SKM-1 (cell line): ENCODE data around the gene CLCN5.

Experiments used
- DNase-seq: peaks from one replicate; lab custom pipeline; 2025; ENCODE audit not compliant: unreplicated experiment; lab: John Stamatoyannopoulos, UW

Gene CLCN5

GRCh38 chrX:50075630-50076339, 153.4 kb downstream of the CLCN5 start:
- DNase-seq: no peak

- no peak for DNase-seq
These were observed 159.0 kb downstream of the CLCN5 start for GRCh38 chrX:50081282-50081889.

- no peak for DNase-seq
These were observed 160.3 kb downstream of the CLCN5 start for GRCh38 chrX:50082741-50083140.

- DNase-seq: no peak
These were observed 166.2 kb downstream of the CLCN5 start for GRCh38 chrX:50088645-50089044.

- DNase-seq: no peak
These were observed 171.2 kb downstream of the CLCN5 start for GRCh38 chrX:50093625-50094024.

- DNase-seq: no peak
These were observed 174.7 kb downstream of the CLCN5 start for GRCh38 chrX:50097071-50097470.

GRCh38 chrX:50098241-50098640, 175.8 kb downstream of the CLCN5 start:
- no peak for DNase-seq

GRCh38 chrX:50098749-50099148, 176.4 kb downstream of the CLCN5 start:
- DNase-seq: no peak

GRCh38 chrX:50099331-50099730, 176.9 kb downstream of the CLCN5 start:
- no peak for DNase-seq

- no peak for DNase-seq
These were observed 177.8 kb downstream of the CLCN5 start for GRCh38 chrX:50100188-50100587.

GRCh38 chrX:50103176-50103575, 180.8 kb downstream of the CLCN5 start:
- DNase-seq: no peak

- DNase-seq: no peak
These were observed 181.6 kb downstream of the CLCN5 start for GRCh38 chrX:50103866-50104566.

GRCh38 chrX:50106051-50106675, 183.8 kb downstream of the CLCN5 start:
- DNase-seq: no peak

GRCh38 chrX:50107470-50107869, 185.1 kb downstream of the CLCN5 start:
- DNase-seq: no peak

GRCh38 chrX:50108264-50108663, 185.9 kb downstream of the CLCN5 start:
- no peak for DNase-seq

- no peak for DNase-seq
These were observed 189.3 kb downstream of the CLCN5 start for GRCh38 chrX:50111742-50112141.

- no peak for DNase-seq
These were observed 191.7 kb downstream of the CLCN5 start for GRCh38 chrX:50114113-50114512.

GRCh38 chrX:50115973-50116372, 193.6 kb downstream of the CLCN5 start:
- DNase-seq: no peak

GRCh38 chrX:50117476-50117875, 195.1 kb downstream of the CLCN5 start:
- DNase-seq: no peak

- DNase-seq: no peak
These were observed 203.1 kb downstream of the CLCN5 start for GRCh38 chrX:50125480-50125879.

- no peak for DNase-seq
These were observed 225.6 kb downstream of the CLCN5 start for GRCh38 chrX:50147972-50148371.
